GM21825 (cell line): Measurements from ENCODE around the gene UBN2.

Source experiments
- ATAC-seq: cut with Tn5 transposase; IDR thresholded peaks from one replicate; pipeline ENCODE4 v1.9.1; 2021; ENCODE audit warnings: mild to moderate bottlenecking, moderate library complexity; ENCODE audit not compliant: unreplicated experiment

Gene UBN2

GRCh38 chr7:139231513-139232376 lies 708 bp downstream of the UBN2 start:
- ATAC-seq = peak; percentile 26

GRCh38 chr7:139232377-139232717 lies 1.3 kb downstream of the UBN2 start:
- peak; percentile 5 for ATAC-seq

- no peak for ATAC-seq
These were observed 1.9 kb downstream of the UBN2 start for GRCh38 chr7:139232904-139233303.

GRCh38 chr7:139241258-139241657 lies 10.2 kb downstream of the UBN2 start:
- ATAC-seq = no peak

GRCh38 chr7:139242741-139243281 lies 11.8 kb downstream of the UBN2 start:
- no peak for ATAC-seq

- no peak for ATAC-seq
These were observed 14.4 kb downstream of the UBN2 start for GRCh38 chr7:139245401-139245800.

- ATAC-seq = no peak
These were observed 15.5 kb downstream of the UBN2 start for GRCh38 chr7:139246494-139246893.

GRCh38 chr7:139246905-139247304 lies 15.9 kb downstream of the UBN2 start:
- ATAC-seq = no peak

GRCh38 chr7:139249179-139249810 lies 18.3 kb downstream of the UBN2 start:
- no peak for ATAC-seq

GRCh38 chr7:139252451-139252850 lies 21.4 kb downstream of the UBN2 start:
- ATAC-seq = no peak

GRCh38 chr7:139254281-139254680 lies 23.2 kb downstream of the UBN2 start:
- no peak for ATAC-seq

- no peak for ATAC-seq
These were observed 23.7 kb downstream of the UBN2 start for GRCh38 chr7:139254728-139255127.

GRCh38 chr7:139255290-139255689 lies 24.3 kb downstream of the UBN2 start:
- ATAC-seq = no peak

GRCh38 chr7:139259142-139259541 lies 28.1 kb downstream of the UBN2 start:
- no peak for ATAC-seq

- ATAC-seq = no peak
These were observed 33.2 kb downstream of the UBN2 start for GRCh38 chr7:139264220-139264619.

- no peak for ATAC-seq
These were observed 34.6 kb downstream of the UBN2 start for GRCh38 chr7:139265673-139266072.

GRCh38 chr7:139271718-139272628 lies 40.9 kb downstream of the UBN2 start:
- no peak for ATAC-seq

GRCh38 chr7:139284252-139284896 lies 53.3 kb downstream of the UBN2 start:
- ATAC-seq = no peak

GRCh38 chr7:139286144-139286543 lies 55.1 kb downstream of the UBN2 start:
- no peak for ATAC-seq

GRCh38 chr7:139292821-139293220 lies 61.8 kb downstream of the UBN2 start:
- no peak for ATAC-seq

GRCh38 chr7:139293534-139293933 lies 62.5 kb downstream of the UBN2 start:
- ATAC-seq = no peak
